GM23248 (cell line): ENCODE data around the gene HOPX. TPM values are rescaled to one million over a fixed set of nuclear protein-coding genes. Genes with fewer than 3 reads are reported as not detected.

Source experiments
- DNase-seq: peaks from one replicate; pipeline ENCODE4 v3.0.0-alpha.2; 2015
- H2AFZ ChIP-seq: fragments of 200-600 bp; sonication (generic); 2 replicates; pipeline ENCODE4 v1.6.1; 2016; ENCODE audit warnings: antibody characterized with exemption
- H3F3A ChIP-seq: fragments of 200-600 bp; sonication (generic); 2 replicates; pipeline ENCODE4 v1.6.1; 2016; ENCODE audit warnings: mild to moderate bottlenecking, antibody characterized with exemption, mixed run types; ENCODE audit not compliant: insufficient read depth
- H3K27ac ChIP-seq: fragments of 200-600 bp; sonication (generic); 2 replicates; pipeline ENCODE4 v1.5.1; 2016; ENCODE audit warnings: mild to moderate bottlenecking
- H3K27me3 ChIP-seq: fragments of 200-600 bp; sonication (generic); replicated peaks from 2 replicates; pipeline ENCODE4 v1.6.1; 2016; ENCODE audit warnings: mild to moderate bottlenecking; ENCODE audit not compliant: insufficient read depth
- H3K36me3 ChIP-seq: fragments of 200-600 bp; sonication (generic); 2 replicates; pipeline ENCODE4 v1.6.1; 2016; ENCODE audit warnings: low read depth, mild to moderate bottlenecking
- H3K4me1 ChIP-seq: fragments of 200-600 bp; sonication (generic); 2 replicates; pipeline ENCODE4 v1.6.1; 2016; ENCODE audit warnings: mild to moderate bottlenecking; ENCODE audit not compliant: insufficient read depth
- H3K4me2 ChIP-seq: fragments of 200-600 bp; sonication (generic); one replicate; pipeline ENCODE4 v1.6.1; 2016; ENCODE audit warnings: mild to moderate bottlenecking; ENCODE audit not compliant: unreplicated experiment
- H3K4me3 ChIP-seq: fragments of 200-600 bp; sonication (generic); 2 replicates; pipeline ENCODE4 v1.5.1; 2016; ENCODE audit warnings: mild to moderate bottlenecking
- H3K79me2 ChIP-seq: fragments of 200-600 bp; sonication (generic); 2 replicates; pipeline ENCODE4 v1.6.1; 2016; ENCODE audit warnings: mild to moderate bottlenecking; ENCODE audit not compliant: insufficient read depth
- H3K9ac ChIP-seq: fragments of 200-600 bp; sonication (generic); 2 replicates; pipeline ENCODE4 v1.6.1; 2016; ENCODE audit warnings: mild to moderate bottlenecking
- H3K9me2 ChIP-seq: fragments of 200-600 bp; sonication (generic); 2 replicates; pipeline ENCODE4 v1.6.1; 2016; ENCODE audit warnings: mixed run types, mild to moderate bottlenecking, moderate library complexity; ENCODE audit not compliant: insufficient read depth
- H3K9me3 ChIP-seq: fragments of 200-600 bp; sonication (generic); one replicate; pipeline ENCODE4 v1.6.1; 2017; ENCODE audit warnings: low read depth
- H4K20me1 ChIP-seq: fragments of 200-600 bp; sonication (generic); 2 replicates; pipeline ENCODE4 v1.6.0; 2016; ENCODE audit not compliant: insufficient read depth
- EZH2 ChIP-seq: fragments of 200-600 bp; sonication (generic); IDR thresholded peaks from 2 replicates; pipeline ENCODE4 v1.6.1; 2018; ENCODE audit warnings: antibody characterized with exemption, mild to moderate bottlenecking; ENCODE audit not compliant: insufficient read depth, poor library complexity, severe bottlenecking
- EZH2phosphoT487 ChIP-seq: fragments of 200-600 bp; sonication (generic); IDR thresholded peaks from 2 replicates; pipeline ENCODE4 v1.6.1; 2018; ENCODE audit warnings: antibody characterized with exemption, moderate library complexity, mild to moderate bottlenecking, low read depth; ENCODE audit not compliant: insufficient read depth
- WGBS, 2 experiments: methylation state at CpG; one replicate each; pipeline ENCODE4 v1.1.6; 2015 to 2017; ENCODE audit warnings: low lambda C conversion rate in 2 of 2, low coverage in 1 of 2; ENCODE audit errors: missing lambda C conversion rate in 2 of 2; 5-methylcytosine and 5-hydroxymethylcytosine counted together
- in situ Hi-C: fragments of 300-500 bp; cut with MboI; formaldehyde crosslinking; loops from 2 replicates; pipeline ENCODE4 v1.15.0; 2020
- polyA plus RNA-seq: library from polyadenylated mRNA; unstranded; fragments of >200 nt; fragmentation: Nextera tagmentation; extraction: Ambion mirVana; gene quantifications from 2 replicates; pipeline ENCODE4 v1.2.1, GENCODE V29; 2016
- total RNA-seq: library from RNA; depleted of rRNA; stranded (reverse); fragments of >200 nt; shearing (Covaris generic); gene quantifications from 2 replicates; pipeline ENCODE4 v1.2.3, GENCODE V29; 2014

HOPX gene
- total and polyA plus RNA-seq, 2 experiments from 2014 or later: not detected

GRCh38 chr4:56704089-56704871 lies 23.2 kb upstream of the HOPX start:
- Histone ChIP-seq H3K4me2 (peak overlapping the region; percentile 17), H3K4me1 (0 out of 2 replicates have a peak, but pooled peaks cover 9% of the 10 kb centered on the region), H3K4me3 (peak overlapping the region; percentile 25; the same call in 1 of the 2 replicates), H3K9me2 (no peaks in the 10 kb centered on the region), H3K36me3 (no peaks in the 10 kb centered on the region), H3K27me3 (peaks cover 4% of the 10 kb centered on the region), H3K27ac (no peak overlapping the region), H3F3A (no peaks in the 10 kb centered on the region), H2AFZ (peak overlapping the region; percentile 75), H4K20me1 (no peaks in the 10 kb centered on the region), H3K9ac (peak overlapping the region; percentile 26; the same call in 1 of the 2 replicates), H3K79me2 (no peaks in the 10 kb centered on the region), H3K9me3 (no peaks in the 10 kb centered on the region)
- TF ChIP-seq EZH2 (no peak), EZH2phosphoT487 (no peak)
- 21 to 25% methylated on average over 7 of the region's 7 CpGs for WGBS, 2 experiments
- DNase-seq: peak; percentile 55
- in situ Hi-C loops: no loop called here

GRCh38 chr4:56703378-56703777 lies 22.3 kb upstream of the HOPX start:
- H3K27ac ChIP-seq: no peak overlapping the region
- no peaks in the 10 kb centered on the region for H3K9me2 ChIP-seq
- H3K4me3 ChIP-seq: no peak overlapping the region
- in situ Hi-C loops: no loop called here
- TF ChIP-seq EZH2phosphoT487 (no peak), EZH2 (no peak)
- no peak overlapping the region for H2AFZ ChIP-seq
- H3F3A ChIP-seq: no peaks in the 10 kb centered on the region
- 0 out of 2 replicates have a peak, but pooled peaks cover 9% of the 10 kb centered on the region for H3K4me1 ChIP-seq
- H3K4me2 ChIP-seq: no peak overlapping the region
- H4K20me1 ChIP-seq: no peaks in the 10 kb centered on the region
- peaks cover 4% of the 10 kb centered on the region for H3K27me3 ChIP-seq
- H3K9ac ChIP-seq: no peak overlapping the region
- H3K9me3 ChIP-seq: no peaks in the 10 kb centered on the region
- no peaks in the 10 kb centered on the region for H3K79me2 ChIP-seq
- WGBS, 2 experiments: 82 to 85% methylated on average over 5 of the region's 5 CpGs
- no peaks in the 10 kb centered on the region for H3K36me3 ChIP-seq
- no peak for DNase-seq

GRCh38 chr4:56701644-56702043 lies 20.5 kb upstream of the HOPX start:
- Histone ChIP-seq H3K4me3 (no peak overlapping the region), H3K36me3 (no peaks in the 10 kb centered on the region), H4K20me1 (no peaks in the 10 kb centered on the region), H3K27ac (no peak overlapping the region), H3K9me2 (no peaks in the 10 kb centered on the region), H3K79me2 (no peaks in the 10 kb centered on the region), H3K4me1 (0 out of 2 replicates have a peak, but pooled peaks cover 9% of the 10 kb centered on the region), H2AFZ (no peak overlapping the region), H3K4me2 (no peak overlapping the region), H3F3A (no peaks in the 10 kb centered on the region), H3K27me3 (no peaks in the 10 kb centered on the region; the same call in 1 of the 2 replicates), H3K9ac (no peak overlapping the region), H3K9me3 (no peaks in the 10 kb centered on the region)
- 72 to 73% methylated on average over 2 of the region's 2 CpGs for WGBS, 2 experiments
- in situ Hi-C loops: no loop called here
- no peak for TF ChIP-seq EZH2phosphoT487
- TF ChIP-seq EZH2: no peak
- DNase-seq: no peak

DNA sequence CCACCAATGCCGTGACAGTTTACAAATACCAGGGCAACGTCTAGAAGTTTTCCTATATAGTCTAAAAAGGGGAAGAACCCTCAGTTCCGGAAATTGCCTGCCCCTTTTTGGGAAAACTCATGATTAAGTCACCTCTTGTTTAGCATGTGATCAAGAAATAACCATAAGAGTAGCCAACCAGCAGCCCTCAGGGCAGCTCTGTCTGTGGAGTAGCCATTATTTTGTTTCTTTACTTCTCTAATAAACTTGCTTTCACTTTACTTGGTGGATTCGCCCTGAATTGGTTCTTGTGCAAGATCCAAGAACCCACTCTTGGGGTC lies 20.0 kb upstream of the HOPX start:
- no peaks in the 10 kb centered on the region; the same call in 1 of the 2 replicates for H3K27me3 ChIP-seq
- no peak overlapping the region for H3K4me3 ChIP-seq
- H2AFZ ChIP-seq: no peak overlapping the region
- H3K9me3 ChIP-seq: no peaks in the 10 kb centered on the region
- H3K79me2 ChIP-seq: no peaks in the 10 kb centered on the region
- DNase-seq: no peak
- WGBS, 2 experiments: 69 to 82% methylated on average over 4 of the region's 4 CpGs
- H3F3A ChIP-seq: no peaks in the 10 kb centered on the region
- H3K4me1 ChIP-seq: 0 out of 2 replicates have a peak, but pooled peaks cover 9% of the 10 kb centered on the region
- H3K27ac ChIP-seq: no peak overlapping the region
- H3K9me2 ChIP-seq: no peaks in the 10 kb centered on the region
- no peak for TF ChIP-seq EZH2phosphoT487
- TF ChIP-seq EZH2: no peak
- H4K20me1 ChIP-seq: no peaks in the 10 kb centered on the region
- no peaks in the 10 kb centered on the region for H3K36me3 ChIP-seq
- H3K4me2 ChIP-seq: no peak overlapping the region
- no peak overlapping the region for H3K9ac ChIP-seq
- in situ Hi-C loops: no loop called here
